GM18951 (cell line): Measurements from ENCODE around the gene ZNF786.
"Not testable (repeated sequence)": the region's sequence is repeated elsewhere in the genome, so short reads cannot be mapped to it uniquely, and the experiment has no call there.

ENCODE experiments used
- POLR2A ChIP-seq: IDR thresholded peaks from 4 replicates; pipeline ENCODE4 v1.6.1; 2011; ENCODE audit warnings: mild to moderate bottlenecking; ENCODE audit not compliant: insufficient read length, insufficient read depth; ENCODE audit errors: extremely low read depth
- in situ Hi-C: fragments of 300-500 bp; cut with MboI; formaldehyde crosslinking; loops from one replicate; pipeline ENCODE4 v1.12.0; 2022; ENCODE audit warnings: low sequenced_read_pairs, mixed read lengths, inconsistent platforms; ENCODE audit not compliant: unreplicated experiment

ZNF786 gene

DNA sequence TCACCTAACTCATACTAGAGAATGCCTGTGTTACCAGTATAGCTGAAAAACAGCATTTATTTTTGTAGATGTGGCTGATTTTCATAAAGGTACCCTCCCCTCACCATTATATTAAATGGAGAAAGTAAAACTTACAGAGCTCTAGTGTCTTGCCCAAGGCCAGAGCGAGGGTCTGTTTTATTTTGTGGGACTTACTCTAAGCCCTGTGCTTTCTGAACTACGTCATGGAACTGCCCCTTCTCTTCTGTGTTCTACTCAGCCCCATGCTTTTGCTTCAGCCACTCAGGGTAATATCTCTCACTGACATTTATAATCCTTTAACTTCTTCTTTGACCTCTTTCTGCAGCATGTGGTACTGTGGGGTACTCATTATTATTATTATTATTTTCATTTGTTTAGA lies 10.3 kb upstream of the ZNF786 start:
- in situ Hi-C loops, result no loop called here

DNA sequence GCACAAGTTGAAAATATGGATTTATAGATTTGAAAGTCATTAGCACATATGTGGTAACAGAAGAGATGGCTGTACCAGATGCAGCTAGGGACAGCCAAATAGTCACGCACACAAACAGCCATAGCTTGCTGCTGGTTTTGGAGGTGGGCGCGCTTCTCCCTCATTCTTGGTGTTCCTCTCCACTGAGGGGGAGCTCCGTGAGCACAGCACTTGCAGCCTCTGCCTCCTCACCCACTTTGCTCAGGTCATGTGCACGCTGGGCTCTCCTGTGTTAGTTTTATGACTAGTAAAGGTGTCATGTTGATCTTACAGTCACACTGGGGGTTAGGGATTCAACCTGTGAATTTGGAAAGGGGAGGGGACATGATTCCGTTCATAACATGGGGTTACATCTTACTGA lies 8.5 kb upstream of the ZNF786 start:
- TF ChIP-seq POLR2A, result no peak
- in situ Hi-C loops, result no loop called here

More for the DNA sequence above, 10.3 kb upstream of the ZNF786 start:
- TF ChIP-seq POLR2A, result no peak

DNA sequence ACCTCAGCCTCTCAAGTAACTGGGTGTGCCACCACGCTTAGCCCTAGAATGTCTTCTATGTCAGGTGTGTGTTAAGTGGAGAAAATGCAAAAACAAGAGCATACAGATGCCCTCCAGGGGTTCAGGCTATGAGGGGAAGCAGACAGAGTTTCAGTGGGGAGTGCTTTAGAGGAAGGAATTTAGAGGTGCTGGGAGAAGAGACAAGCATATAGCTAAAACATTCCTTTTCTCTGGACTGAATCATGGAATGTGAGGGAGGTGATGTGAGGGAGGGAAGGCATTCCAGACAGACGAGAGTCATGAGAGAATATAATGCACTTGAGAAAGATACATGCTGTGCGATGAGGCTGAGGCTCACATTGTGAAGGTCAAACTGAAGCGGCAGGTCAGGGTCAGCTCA lies 6.6 kb upstream of the ZNF786 start:
- in situ Hi-C loops, result no loop called here
- no peak for TF ChIP-seq POLR2A

DNA sequence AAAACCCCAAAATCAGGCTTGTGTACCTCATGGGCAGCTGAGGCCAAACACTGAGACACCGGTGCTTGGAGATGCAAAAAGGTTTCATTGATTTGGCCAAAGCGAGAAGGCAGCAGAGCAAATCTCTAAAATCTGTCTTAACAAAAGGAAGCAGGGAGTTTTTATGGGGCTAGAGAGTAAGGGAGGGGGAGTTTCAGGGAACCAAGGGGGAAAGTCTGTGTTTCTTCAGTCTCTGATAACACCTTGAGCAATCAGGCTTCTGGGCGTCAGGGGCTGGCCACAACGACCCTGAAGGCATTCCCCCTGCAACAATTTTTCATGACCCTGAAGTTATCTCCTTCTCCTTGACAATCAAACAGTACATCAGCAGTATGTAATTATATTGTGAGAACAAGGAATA lies 2.7 kb upstream of the ZNF786 start:
- in situ Hi-C loops, result no loop called here
- no peak for TF ChIP-seq POLR2A

DNA sequence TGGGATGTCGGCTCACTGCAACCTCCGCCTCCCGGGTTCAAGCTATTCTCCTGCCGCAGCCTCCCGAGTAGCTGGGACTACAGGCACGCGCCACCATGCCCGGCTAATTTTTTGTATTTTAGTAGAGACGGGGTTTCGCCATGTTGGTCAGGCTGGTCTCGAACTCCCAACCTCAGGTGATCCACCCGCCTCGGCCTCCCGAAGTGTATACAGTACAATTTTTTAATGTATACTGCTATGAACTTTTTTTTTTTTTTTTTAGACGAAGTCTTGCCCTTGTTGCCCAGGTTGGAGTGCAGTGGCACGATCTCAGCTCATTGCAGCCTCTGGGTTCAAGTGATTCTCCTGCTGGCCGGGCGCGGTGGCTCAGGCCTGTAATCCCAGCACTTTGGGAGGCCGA lies 1.7 kb upstream of the ZNF786 start:
- in situ Hi-C loops, result not testable (repeated sequence)

DNA sequence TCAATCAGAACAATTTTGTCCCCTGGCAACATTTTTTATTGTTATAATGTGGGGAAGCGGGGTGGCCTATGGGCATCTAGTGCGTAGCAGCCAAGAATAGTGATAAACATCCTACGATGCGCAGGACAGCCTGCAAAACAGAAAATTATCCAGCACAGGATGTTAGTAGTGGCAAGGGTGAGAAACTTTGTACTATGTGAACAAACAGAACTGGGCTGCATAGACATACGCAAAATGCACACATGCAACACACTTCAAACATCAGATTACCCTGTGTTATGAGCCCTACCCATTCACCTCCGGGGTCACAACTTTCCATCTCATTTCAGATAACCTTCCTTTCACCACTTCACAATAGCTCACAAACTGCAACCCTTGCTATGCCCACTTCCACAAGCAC lies 3.1 kb downstream of the ZNF786 start:
- in situ Hi-C loops, result no loop called here
- no peak for TF ChIP-seq POLR2A

DNA sequence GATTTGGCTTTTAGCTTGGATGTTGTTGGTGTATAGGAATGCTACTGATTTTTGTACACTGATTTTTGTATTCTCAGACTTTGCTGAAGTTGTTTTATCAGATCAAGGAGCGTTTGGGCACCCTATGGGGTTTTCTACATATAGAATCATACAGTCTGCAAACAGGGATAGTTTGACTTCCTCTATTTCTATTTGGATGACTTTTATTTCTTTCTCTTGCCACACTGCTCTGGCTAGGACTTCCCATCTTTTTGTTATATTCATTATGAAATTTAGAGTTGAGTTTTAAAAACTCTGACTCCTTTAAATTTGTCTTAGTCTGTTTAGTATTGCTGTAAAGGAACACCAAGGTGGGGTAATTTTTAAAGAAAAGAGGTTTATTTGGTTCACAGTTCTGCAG lies 4.7 kb downstream of the ZNF786 start:
- in situ Hi-C loops, result no loop called here

DNA sequence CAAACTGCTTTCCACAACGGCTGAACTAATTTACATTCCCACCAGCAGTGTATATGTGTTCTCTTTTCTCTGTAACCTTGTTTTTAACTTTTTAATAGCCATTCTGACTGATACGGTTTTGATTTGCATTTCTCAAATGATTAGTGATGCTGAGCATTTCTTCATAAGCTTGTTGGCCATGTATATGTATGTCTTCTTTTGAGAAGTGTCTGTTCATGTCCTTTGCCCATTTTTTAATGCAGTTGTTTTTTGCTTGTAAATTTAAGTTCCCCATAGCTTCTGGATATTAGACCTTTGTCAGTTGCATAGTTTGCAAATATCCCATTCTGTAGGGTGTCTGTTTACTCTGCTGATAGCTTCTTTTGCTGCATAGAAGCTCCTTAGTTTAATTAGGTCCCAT lies 6.1 kb downstream of the ZNF786 start:
- in situ Hi-C loops, result no loop called here
- TF ChIP-seq POLR2A, result no peak

More for the DNA sequence above, 4.7 kb downstream of the ZNF786 start:
- TF ChIP-seq POLR2A, result no peak

DNA sequence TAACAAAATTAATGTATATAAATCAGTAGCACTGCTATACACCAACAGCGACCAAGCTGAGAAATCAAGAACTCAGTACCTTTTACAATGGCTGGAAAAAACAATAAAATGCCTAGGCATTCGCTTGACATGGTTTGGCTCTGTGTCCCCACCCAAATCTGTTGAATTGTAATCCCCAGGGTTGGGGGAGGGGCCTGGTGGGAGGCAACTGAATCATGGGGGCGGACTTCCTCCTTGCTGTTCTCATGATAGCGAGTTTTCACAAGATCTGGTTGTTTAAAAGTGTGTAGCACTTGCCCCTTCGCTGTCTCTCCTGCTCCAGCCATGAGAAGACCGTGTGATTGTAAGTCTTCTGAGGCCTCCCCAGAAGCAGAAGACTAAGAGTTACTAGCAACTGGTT lies 8.6 kb downstream of the ZNF786 start:
- no peak for TF ChIP-seq POLR2A
- in situ Hi-C loops, result no loop called here

DNA sequence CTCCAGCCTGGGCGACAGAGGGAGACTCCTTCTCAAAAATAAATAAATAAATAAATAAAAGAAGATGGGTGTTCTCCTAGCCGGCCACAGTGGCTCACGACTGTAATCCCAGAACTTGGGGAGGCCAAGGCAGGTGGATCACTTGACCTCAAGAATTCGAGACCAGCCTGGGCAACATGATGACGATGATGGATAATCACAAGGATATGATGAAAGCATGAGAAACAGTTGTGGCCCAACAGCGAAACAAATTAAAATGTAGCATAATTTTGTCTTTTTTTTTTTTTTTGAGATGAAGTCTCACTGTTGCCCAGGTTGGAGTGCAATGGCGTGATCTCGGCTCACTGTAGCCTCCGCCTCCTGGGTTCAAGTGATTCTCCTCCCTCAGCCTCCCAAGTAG lies 12.9 kb downstream of the ZNF786 start:
- in situ Hi-C loops, result no loop called here
- TF ChIP-seq POLR2A, result no peak

DNA sequence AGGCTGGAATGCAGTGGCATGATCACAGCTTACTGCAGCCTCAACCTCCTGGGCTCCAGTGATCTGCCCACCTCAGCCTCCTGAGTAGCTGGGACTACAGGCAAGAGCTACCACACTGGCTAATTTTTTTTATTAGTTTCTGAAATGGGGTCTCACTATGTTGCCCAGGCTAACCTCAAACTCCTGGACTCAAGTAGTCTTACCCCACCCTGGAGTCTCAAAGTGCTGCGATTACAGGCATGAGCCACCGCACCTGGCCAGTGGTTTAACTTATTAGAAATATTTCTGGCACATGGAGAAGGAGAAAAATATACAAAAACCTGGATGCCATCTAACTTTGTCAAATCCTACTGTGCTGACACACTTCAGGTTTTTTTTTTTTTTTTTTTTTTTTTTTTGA lies 15.2 kb downstream of the ZNF786 start:
- in situ Hi-C loops, result no loop called here
- TF ChIP-seq POLR2A, result no peak

DNA sequence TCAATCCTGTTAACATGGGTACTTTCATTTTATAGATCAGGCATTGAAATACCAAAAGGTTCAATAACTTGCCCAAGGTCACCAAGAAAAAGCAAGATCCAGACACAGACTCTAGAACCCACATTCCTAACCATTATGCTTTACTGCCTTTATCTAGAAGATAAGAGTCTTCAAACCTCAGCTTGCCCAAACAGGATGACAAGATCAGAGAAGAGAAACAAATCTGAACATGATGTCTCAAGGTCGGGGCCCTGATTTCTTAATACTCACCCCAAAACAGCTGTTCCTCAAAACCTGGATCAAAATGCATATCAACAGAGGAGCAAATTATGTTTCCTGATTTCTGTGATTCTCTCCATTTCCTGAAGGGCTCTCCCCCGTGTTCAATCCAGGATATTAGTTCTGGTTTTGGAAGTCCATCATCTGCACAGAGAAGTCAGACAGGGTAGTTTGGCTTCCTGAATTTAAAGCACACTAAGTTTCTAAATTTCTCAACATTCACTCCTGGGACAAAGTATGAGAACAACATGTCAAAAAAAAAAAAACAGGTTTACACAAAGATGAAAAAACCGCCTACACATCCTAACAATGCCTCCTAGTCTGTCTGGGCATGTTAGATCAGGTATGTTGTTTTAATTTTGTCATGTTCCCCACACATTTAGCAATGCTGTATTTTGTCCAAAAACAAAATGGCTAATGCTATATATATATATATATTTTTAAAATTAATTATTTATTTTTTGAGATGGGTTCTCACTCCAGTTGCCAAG lies 16.2 kb downstream of the ZNF786 start:
- in situ Hi-C loops, result no loop called here
- TF ChIP-seq POLR2A, result no peak

DNA sequence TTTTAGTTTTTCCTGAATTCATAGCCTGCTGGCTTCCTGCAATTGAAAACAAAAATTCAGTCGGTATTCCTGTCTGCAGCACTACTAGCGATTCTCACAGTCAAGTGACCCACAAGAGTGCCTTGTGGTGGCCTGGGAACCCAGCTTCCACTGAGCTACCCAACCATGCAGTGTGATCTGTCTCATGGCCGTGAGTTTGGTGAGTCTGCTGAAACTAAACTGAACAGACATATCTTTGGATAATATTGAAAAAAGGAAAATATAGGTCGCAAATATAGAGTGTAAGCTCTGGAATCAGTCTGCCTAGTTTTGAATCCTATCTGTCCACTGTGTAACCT lies 18.1 kb downstream of the ZNF786 start:
- in situ Hi-C loops, result no loop called here
- TF ChIP-seq POLR2A, result no peak

DNA sequence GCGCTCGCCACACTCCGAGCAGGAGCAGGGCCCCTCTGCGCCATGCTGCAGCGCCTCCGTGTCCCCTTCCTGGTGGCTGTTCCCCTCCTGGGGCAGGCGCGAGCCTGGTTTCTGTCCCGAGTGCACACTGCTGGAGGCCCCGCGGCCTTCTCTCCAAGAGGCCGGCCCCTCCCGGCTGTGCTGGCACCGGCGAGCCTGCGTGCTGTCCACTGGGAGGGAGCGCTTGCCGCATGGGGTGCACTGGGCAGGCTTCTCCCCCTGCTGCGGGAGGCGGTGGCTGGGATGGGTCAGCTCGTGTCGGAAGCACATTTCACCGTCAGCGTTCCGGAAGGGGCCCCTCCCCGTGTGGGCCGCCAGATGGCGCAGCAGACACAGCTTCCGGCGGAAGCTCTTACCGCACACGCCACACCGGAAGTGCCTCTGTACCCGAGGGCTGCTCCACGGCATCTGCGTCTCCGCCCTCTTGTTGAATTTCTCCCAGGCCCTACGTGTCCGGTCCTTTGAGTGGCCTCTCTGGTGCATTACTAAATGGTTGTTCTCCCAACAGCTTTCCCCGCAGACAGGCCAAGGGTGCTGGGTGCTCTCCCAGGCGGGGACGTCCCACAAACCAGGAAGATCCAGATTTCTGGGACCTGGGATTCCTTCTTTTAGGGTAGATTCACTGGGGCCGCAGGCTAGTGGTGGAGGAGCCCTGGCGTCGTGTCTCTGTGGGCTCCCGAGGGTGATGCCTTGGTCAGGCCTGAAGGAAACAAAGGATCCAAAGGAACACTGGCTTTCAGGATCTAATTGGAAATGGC lies 18.7 kb downstream of the ZNF786 start:
- in situ Hi-C loops, result no loop called here
- TF ChIP-seq POLR2A, result no peak

DNA sequence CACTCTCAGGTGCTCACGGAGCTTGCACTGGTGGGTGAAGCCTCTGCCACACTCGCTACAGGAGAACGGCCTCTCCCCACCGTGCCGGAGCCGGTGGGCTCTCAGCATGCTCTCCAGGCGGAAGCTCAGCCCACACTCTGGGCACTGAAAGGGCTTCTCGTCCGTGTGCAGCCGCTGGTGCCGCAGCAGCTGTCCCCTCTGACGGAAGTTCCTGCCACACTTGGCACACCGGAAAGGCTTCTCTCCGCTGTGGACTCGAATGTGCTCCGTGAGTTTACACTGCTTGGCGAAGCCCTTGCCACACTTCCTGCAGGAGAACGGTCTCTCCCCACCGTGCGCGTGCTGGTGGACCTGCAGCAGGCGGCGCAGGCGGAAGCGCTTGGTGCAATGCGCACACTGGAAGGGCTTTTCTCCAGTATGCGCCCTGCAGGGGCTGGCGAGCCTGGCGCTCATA lies 19.3 kb downstream of the ZNF786 start:
- no peak for TF ChIP-seq POLR2A
- in situ Hi-C loops, result no loop called here
